Loucy (cell line): ENCODE data around the gene CCDC92.

ENCODE experiments used
- EZH2phosphoT487 ChIP-seq: fragments of 200-600 bp; IDR thresholded peaks from 2 replicates; pipeline ENCODE4 v1.6.1; 2018; ENCODE audit warnings: antibody characterized with exemption, mild to moderate bottlenecking, moderate library complexity, borderline replicate concordance
- TF ChIP-seq, protein P1 (sequence below): fragments of 200-600 bp; sonication (generic); conservative IDR thresholded peaks from 2 replicates; pipeline ENCODE4 v1.5.1; 2014; ENCODE audit warnings: mild to moderate bottlenecking, antibody characterized with exemption, low read length

DNA sequence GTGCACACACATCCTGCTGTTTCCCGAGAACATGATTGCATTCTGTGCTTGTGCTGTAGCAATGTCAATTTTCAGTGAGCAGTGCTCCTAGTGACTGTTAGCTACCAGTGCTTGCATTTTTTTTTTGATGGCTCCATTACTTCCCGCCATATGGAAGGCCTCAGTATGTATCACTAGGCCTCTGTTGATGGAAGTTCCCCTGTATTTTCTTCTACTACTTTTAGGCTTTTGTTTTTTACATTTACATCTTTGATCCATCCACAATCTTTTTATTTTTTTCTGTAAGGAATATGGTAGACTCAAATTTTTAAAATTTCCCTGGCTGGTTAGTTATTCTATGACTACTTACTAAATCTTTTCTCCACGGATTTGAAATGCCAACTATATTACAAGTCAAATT is 49.5 kb upstream of the CCDC92 start:
- no peak for TF ChIP-seq EZH2phosphoT487
- TF ChIP-seq, protein P1, sequence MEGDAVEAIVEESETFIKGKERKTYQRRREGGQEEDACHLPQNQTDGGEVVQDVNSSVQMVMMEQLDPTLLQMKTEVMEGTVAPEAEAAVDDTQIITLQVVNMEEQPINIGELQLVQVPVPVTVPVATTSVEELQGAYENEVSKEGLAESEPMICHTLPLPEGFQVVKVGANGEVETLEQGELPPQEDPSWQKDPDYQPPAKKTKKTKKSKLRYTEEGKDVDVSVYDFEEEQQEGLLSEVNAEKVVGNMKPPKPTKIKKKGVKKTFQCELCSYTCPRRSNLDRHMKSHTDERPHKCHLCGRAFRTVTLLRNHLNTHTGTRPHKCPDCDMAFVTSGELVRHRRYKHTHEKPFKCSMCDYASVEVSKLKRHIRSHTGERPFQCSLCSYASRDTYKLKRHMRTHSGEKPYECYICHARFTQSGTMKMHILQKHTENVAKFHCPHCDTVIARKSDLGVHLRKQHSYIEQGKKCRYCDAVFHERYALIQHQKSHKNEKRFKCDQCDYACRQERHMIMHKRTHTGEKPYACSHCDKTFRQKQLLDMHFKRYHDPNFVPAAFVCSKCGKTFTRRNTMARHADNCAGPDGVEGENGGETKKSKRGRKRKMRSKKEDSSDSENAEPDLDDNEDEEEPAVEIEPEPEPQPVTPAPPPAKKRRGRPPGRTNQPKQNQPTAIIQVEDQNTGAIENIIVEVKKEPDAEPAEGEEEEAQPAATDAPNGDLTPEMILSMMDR = no peak
